Loucy (cell line): ENCODE results near the gene ETV5.

Experiments
- H2AFZ ChIP-seq: fragments of 200-600 bp; sonication (generic); 2 replicates; pipeline ENCODE4 v1.6.0; 2016; ENCODE audit warnings: antibody characterized with exemption, mild to moderate bottlenecking, low read length, moderate library complexity
- H3F3A ChIP-seq: fragments of 200-600 bp; 2 replicates; pipeline ENCODE4 v1.6.0; 2016; ENCODE audit warnings: antibody characterized with exemption, low read depth, mild to moderate bottlenecking
- H3K27me3 ChIP-seq: fragments of 200-600 bp; sonication (generic); 2 replicates; pipeline ENCODE4 v1.6.1; 2014; ENCODE audit warnings: low read length, mild to moderate bottlenecking; ENCODE audit not compliant: insufficient read depth, poor library complexity, severe bottlenecking
- H3K36me3 ChIP-seq: fragments of 200-600 bp; sonication (generic); 2 replicates; pipeline ENCODE4 v1.6.1; 2016; ENCODE audit warnings: low read length; ENCODE audit not compliant: insufficient read depth
- H3K4me1 ChIP-seq: fragments of 200-600 bp; sonication (generic); 2 replicates; pipeline ENCODE4 v1.5.1; 2014; ENCODE audit warnings: low read length, mild to moderate bottlenecking; ENCODE audit not compliant: insufficient read depth, poor library complexity, severe bottlenecking
- H3K4me2 ChIP-seq: fragments of 200-600 bp; sonication (generic); 2 replicates; pipeline ENCODE4 v1.6.0; 2014; ENCODE audit warnings: antibody characterized with exemption, low read length, low read depth, mild to moderate bottlenecking; ENCODE audit not compliant: poor library complexity, severe bottlenecking
- H3K4me3 ChIP-seq: fragments of 200-600 bp; sonication (generic); 2 replicates; pipeline ENCODE4 v1.5.1; 2014; ENCODE audit warnings: low read length, mild to moderate bottlenecking, mixed read lengths; ENCODE audit not compliant: poor library complexity, severe bottlenecking
- H3K79me2 ChIP-seq: fragments of 200-600 bp; sonication (generic); 2 replicates; pipeline ENCODE4 v1.6.1; 2014; ENCODE audit warnings: low read length; ENCODE audit not compliant: insufficient read depth
- H3K9ac ChIP-seq: fragments of 200-600 bp; sonication (generic); 2 replicates; pipeline ENCODE4 v1.6.0; 2014; ENCODE audit warnings: mild to moderate bottlenecking, low read depth, low read length, moderate library complexity; ENCODE audit not compliant: poor library complexity, severe bottlenecking
- H3K9me2 ChIP-seq: fragments of 200-600 bp; sonication (generic); replicated peaks from 2 replicates; pipeline ENCODE4 v1.6.1; 2016; ENCODE audit warnings: low read depth, low read length, mixed read lengths
- H3K9me3 ChIP-seq: fragments of 200-600 bp; sonication (generic); 2 replicates; pipeline ENCODE4 v1.6.1; 2014; ENCODE audit warnings: mild to moderate bottlenecking, antibody characterized with exemption, low read length, low read depth; ENCODE audit not compliant: insufficient read depth
- H4K20me1 ChIP-seq: fragments of 200-600 bp; sonication (generic); 2 replicates; pipeline ENCODE4 v1.6.0; 2014; ENCODE audit warnings: antibody characterized with exemption, low read length, mild to moderate bottlenecking; ENCODE audit not compliant: insufficient read depth, poor library complexity, severe bottlenecking
- CTCF ChIP-seq: fragments of 200-600 bp; sonication (generic); conservative IDR thresholded peaks from 2 replicates; pipeline ENCODE4 v1.5.1; 2014; ENCODE audit warnings: mild to moderate bottlenecking, antibody characterized with exemption, low read length
- EZH2phosphoT487 ChIP-seq: fragments of 200-600 bp; IDR thresholded peaks from 2 replicates; pipeline ENCODE4 v1.6.1; 2018; ENCODE audit warnings: antibody characterized with exemption, mild to moderate bottlenecking, moderate library complexity, borderline replicate concordance

Gene ETV5

GRCh38 chr3:186057594-186057993 lies 51.3 kb downstream of the ETV5 start:
- Histone ChIP-seq H3K27me3 (no peaks in the 10 kb centered on the region), H2AFZ (no peak overlapping the region), H3K9ac (peak overlapping the region; percentile 31), H3K4me2 (peak overlapping the region; percentile 22), H3F3A (peaks cover 10% of the 10 kb centered on the region; the same call in 1 of the 2 replicates), H3K4me3 (peak overlapping the region; percentile 16), H3K36me3 (no peaks in the 10 kb centered on the region; the same call in 1 of the 2 replicates), H3K9me3 (no peaks in the 10 kb centered on the region), H4K20me1 (no peaks in the 10 kb centered on the region), H3K9me2 (no peaks in the 10 kb centered on the region), H3K79me2 (peaks cover 29% of the 10 kb centered on the region), H3K4me1 (peaks cover 83% of the 10 kb centered on the region)
- TF ChIP-seq EZH2phosphoT487 (no peak), CTCF (no peak)

DNA sequence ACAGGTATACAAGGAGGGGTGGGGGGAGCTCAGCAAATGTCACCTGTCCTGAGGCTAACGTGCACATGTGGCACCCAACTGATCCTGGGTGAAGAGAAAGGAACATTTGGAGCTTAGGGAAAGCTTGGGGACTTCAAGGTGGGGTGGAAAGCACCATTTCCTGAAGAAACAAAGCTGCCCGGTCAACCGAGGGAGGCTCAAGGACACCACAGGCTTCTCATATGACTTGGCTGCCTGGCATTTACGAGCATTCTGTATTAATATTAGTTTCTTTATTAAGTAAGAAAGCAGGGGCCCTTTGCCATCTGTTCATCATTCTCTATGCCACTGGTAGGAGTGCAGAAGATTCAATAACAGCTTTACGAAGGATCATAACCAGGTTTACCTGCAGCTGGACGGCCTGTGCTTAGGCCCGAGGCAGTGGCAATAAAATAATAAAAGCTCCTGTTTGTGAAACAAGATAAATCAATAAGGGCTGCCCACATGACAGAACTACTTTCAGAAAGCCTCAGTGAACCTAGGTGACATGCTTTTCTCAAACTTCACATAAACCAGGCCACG lies 54.0 kb downstream of the ETV5 start:
- Histone ChIP-seq H3K4me2 (peak overlapping the region; percentile 21), H3K4me3 (no peak overlapping the region), H3K27me3 (no peaks in the 10 kb centered on the region), H3K79me2 (peaks cover 15% of the 10 kb centered on the region), H3F3A (peaks cover 8% of the 10 kb centered on the region; the same call in 1 of the 2 replicates), H3K36me3 (peaks cover 17% of the 10 kb centered on the region; the same call in 1 of the 2 replicates), H3K9ac (peak overlapping the region; percentile 39), H4K20me1 (no peaks in the 10 kb centered on the region), H2AFZ (no peak overlapping the region), H3K9me2 (no peaks in the 10 kb centered on the region), H3K9me3 (no peaks in the 10 kb centered on the region), H3K4me1 (peaks cover 64% of the 10 kb centered on the region)
- no peak for TF ChIP-seq CTCF
- TF ChIP-seq EZH2phosphoT487: no peak

- Histone ChIP-seq H3K9me2 (no peaks in the 10 kb centered on the region), H3K27me3 (no peaks in the 10 kb centered on the region), H3K4me1 (peaks cover 57% of the 10 kb centered on the region), H3F3A (peaks cover 2% of the 10 kb centered on the region; the same call in 1 of the 2 replicates), H3K4me2 (peak overlapping the region; percentile 21), H3K36me3 (peaks cover 17% of the 10 kb centered on the region; the same call in 1 of the 2 replicates), H3K9ac (peak overlapping the region; percentile 39), H3K4me3 (no peak overlapping the region), H3K79me2 (peaks cover 15% of the 10 kb centered on the region), H3K9me3 (no peaks in the 10 kb centered on the region), H4K20me1 (no peaks in the 10 kb centered on the region), H2AFZ (no peak overlapping the region)
- TF ChIP-seq CTCF (no peak), EZH2phosphoT487 (no peak)
Measured at GRCh38 chr3:186053954-186054791, 54.7 kb downstream of the ETV5 start.
